Heart left ventricle (tissue), 16 donors: ENCODE results near the gene TMEM123. TPM values are rescaled to one million over a fixed set of nuclear protein-coding genes. Genes with fewer than 3 reads are reported as not detected.

Experiments
- ATAC-seq, 4 donors: fragments of 200-7000 bp; cut with Tn5 transposase; one replicate each; pipeline ENCODE4 v1.9.1; 2020 to 2022; ENCODE audit warnings: moderate library complexity in 4 of 4, mild to moderate bottlenecking in 3 of 4, moderate number of reproducible peaks in 1 of 4
- DNase-seq, 5 donors: peaks; one replicate each; pipeline ENCODE4 v3.0.0-alpha.2; 2020
- H3K27ac ChIP-seq, 12 donors: fragments of 200-600 bp; sonication (generic) in 4 of 12; one replicate each; pipeline versions ENCODE4 v1.5.0 to v1.8.0; 2016 to 2022; ENCODE audit warnings: mild to moderate bottlenecking in 2 of 12
- H3K27me3 ChIP-seq, 9 donors: fragments of 200-600 bp; sonication (generic) in 2 of 9; one replicate each; pipeline versions ENCODE4 v1.5.1 to v1.8.0; 2016 to 2022; ENCODE audit warnings: mild to moderate bottlenecking in 3 of 9
- H3K36me3 ChIP-seq, 9 donors: fragments of 200-600 bp; sonication (generic) in 2 of 9; one replicate each; pipeline versions ENCODE4 v1.5.0 to v1.8.0; 2018 to 2022; ENCODE audit warnings: mild to moderate bottlenecking in 2 of 9
- H3K4me1 ChIP-seq, 12 donors: fragments of 200-600 bp; sonication (generic) in 4 of 12; one replicate each; pipeline versions ENCODE4 v1.5.0 to v1.8.0; 2016 to 2022; ENCODE audit warnings: mild to moderate bottlenecking in 3 of 12
- H3K4me3 ChIP-seq, 12 donors: fragments of 200-600 bp; sonication (generic) in 4 of 12; one replicate each; pipeline versions ENCODE4 v1.5.0 to v1.8.0; 2017 to 2022; ENCODE audit warnings: mild to moderate bottlenecking in 9 of 12, moderate library complexity in 4 of 12
- H3K9me3 ChIP-seq, 12 donors: fragments of 200-600 bp; sonication (generic) in 4 of 12; one replicate each; pipeline versions ENCODE4 v1.5.0 to v1.8.0; 2016 to 2022; ENCODE audit warnings: mild to moderate bottlenecking in 1 of 12
- CTCF ChIP-seq, 12 donors: fragments of 200-600 bp; sonication (generic) in 4 of 12; IDR thresholded peaks; one replicate each; pipeline versions ENCODE4 v1.5.0 to v1.8.0; 2018 to 2022; ENCODE audit warnings: antibody characterized with exemption in 12 of 12, mild to moderate bottlenecking in 5 of 12
- POLR2A ChIP-seq, 2 donors: fragments of 450-650 bp; IDR thresholded peaks; one replicate each; pipeline ENCODE4 v1.6.1; 2017; ENCODE audit warnings: antibody characterized with exemption in 2 of 2, mild to moderate bottlenecking in 2 of 2, moderate library complexity in 2 of 2
- WGBS, 4 donors: extraction: QIAGEN DNeasy Blood & Tissue Kit in 2 of 4; methylation state at CpG; one replicate each; pipeline versions ENCODE4 v1.1.5 to v1.1.7; 2013 to 2018; 5-methylcytosine and 5-hydroxymethylcytosine counted together
- intact Hi-C, 10 donors: fragments of 100-400 bp; cut with DNase I; formaldehyde crosslinking; loops; one replicate each; pipeline versions ENCODE4 v1.11.1 to v1.14.2; 2022
- polyA plus RNA-seq, 2 donors: library from polyadenylated mRNA; stranded (reverse); fragments of 200-250 nt; gene quantifications; one replicate each; pipeline ENCODE4 v1.2.3, GENCODE V29; 2013
- total RNA-seq, 9 donors: library from RNA; depleted of rRNA in 2 of 9; stranded (reverse); fragments of >200 nt in 2 of 9; fragmentation: NEBNext Ultra II Directional in 3 of 9; extraction: Animal tissue kit (Norgen Biotek cat#: 25700) in 3 of 9; gene quantifications; one replicate each; pipeline versions ENCODE4 v1.1.0 to v1.2.4, GENCODE V29; 2016 to 2023
- donor health status: ischemic (EF 13 %, LVEDD 7.1; RV severe dilation, severe dysfunction).
- donor health status: healthy with polysubstance abuse.
- donor health status: DM: no; HTN: yes; CAD: no.
- donor health status: DM: no; HTN: no; CAD: no.
- donor health status: ischemic (EF 25% LVEDD 6.9; RV normal size, moderate dysfunction).
- donor health status: ischemic (EF 25% LVEDD 5.7; RV mildly dilated, moderate dysfunction).
- donor health status: healthy.
- donor health status: DM: yes; HTN: yes; CAD: no.
- donor health status: ischemic (EF 35%, LVEDD 5.7; RV mildly dilated, moderate dysfunction).
- donor health status: nonischemic (EF 11% LVEDD 7.7; RV severe dilation, severe dysfunction).
- donor health status: DM: yes; HTN: yes; CAD: no.
- donor health status: PGD.
- donor health status: ischemic (EF 29% LVEDD 5.4; RV normal size, mild dysfunction).
- donor health status: nonischemic (EF 23%, LVEDD 6.1; RV moderate dilation, normal function).

TMEM123 gene
- total and polyA plus RNA-seq, 11 donors, result 25.0 to 116 (median 75.6) TPM

DNA sequence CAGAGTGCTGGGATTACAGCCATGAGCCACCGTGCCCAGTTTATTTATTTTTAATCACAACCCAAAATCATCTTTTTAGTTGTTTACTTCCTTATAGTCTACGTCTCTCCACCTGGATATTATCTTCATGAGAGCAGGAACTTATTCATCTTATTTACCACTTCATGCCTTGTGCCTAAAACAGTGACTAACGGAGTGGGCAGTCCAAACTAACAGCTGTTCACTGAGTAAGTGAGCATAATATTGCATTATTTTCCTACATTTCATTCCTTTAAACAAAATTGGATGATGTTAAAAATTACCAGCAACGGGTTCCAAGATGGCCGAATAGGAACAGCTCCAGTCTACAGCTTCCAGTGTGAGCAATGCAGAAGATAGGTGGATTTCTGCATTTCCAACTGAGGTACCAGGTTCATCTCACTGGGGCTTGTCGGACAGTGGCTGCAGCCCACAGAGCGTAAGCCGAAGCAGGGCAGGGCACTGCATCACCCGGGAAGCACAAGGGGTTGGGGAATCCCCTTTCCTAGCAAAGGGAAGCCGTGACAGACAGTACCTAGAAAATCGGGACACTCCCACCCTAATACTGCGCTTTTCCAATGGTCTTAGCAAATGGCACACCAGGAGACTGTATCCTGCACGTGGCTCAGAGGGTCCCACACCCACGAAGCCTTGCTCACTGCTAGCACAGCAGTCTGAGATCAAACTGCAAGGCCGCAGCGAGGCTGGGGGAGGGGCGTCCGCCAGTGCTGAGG is 14.1 kb downstream of the TMEM123 start:
- Histone ChIP-seq H3K4me1 (peaks cover 0 to 19% (median 0%) of the 10 kb centered on the region in 12 donors), H3K36me3 (peaks cover 0 to 7% (median 0%) of the 10 kb centered on the region in 9 donors), H3K9me3 (no peaks in the 10 kb centered on the region), H3K4me3 (no peak overlapping the region), H3K27ac (no peak overlapping the region), H3K27me3 (no peaks in the 10 kb centered on the region)
- DNase-seq, result no peak
- no peak for TF ChIP-seq CTCF (IDR thresholded peaks at IDR 0.05)
- TF ChIP-seq POLR2A (IDR thresholded peaks at IDR 0.05), result no peak
- 91 to 95% (median 93%) methylated on average over 12 to 18 of the region's 18 CpGs for WGBS, 4 donors
- no peak for ATAC-seq
- intact Hi-C loops, result no loop called here

GRCh38 chr11:102437727-102438126 is 14.8 kb downstream of the TMEM123 start:
- Histone ChIP-seq H3K4me1 (peaks cover 0 to 19% (median 0%) of the 10 kb centered on the region in 12 donors), H3K36me3 (peaks cover 0 to 7% (median 0%) of the 10 kb centered on the region in 9 donors), H3K27ac (no peak overlapping the region), H3K4me3 (no peak overlapping the region), H3K9me3 (peaks cover 0 to 1% (median 0%) of the 10 kb centered on the region in 12 donors), H3K27me3 (no peaks in the 10 kb centered on the region)
- DNase-seq, result no peak
- intact Hi-C loops, result no loop called here
- ATAC-seq, result no peak
- TF ChIP-seq POLR2A (IDR thresholded peaks at IDR 0.05) (no peak), CTCF (IDR thresholded peaks at IDR 0.05) (no peak)
- WGBS, 4 donors, result 71 to 86% (median 78%) methylated on average over 2 of the region's 2 CpGs

- Histone ChIP-seq H3K36me3 (peaks cover 0 to 7% (median 0%) of the 10 kb centered on the region in 9 donors), H3K4me3 (no peak overlapping the region), H3K27me3 (no peaks in the 10 kb centered on the region), H3K4me1 (peaks cover 0 to 19% (median 0%) of the 10 kb centered on the region in 12 donors), H3K9me3 (peaks cover 0 to 6% (median 0%) of the 10 kb centered on the region in 12 donors), H3K27ac (no peak overlapping the region)
- DNase-seq, result no peak
- TF ChIP-seq POLR2A (IDR thresholded peaks at IDR 0.05), result no peak
- intact Hi-C loops, result no loop called here
- WGBS, 4 donors, result 88 to 92% (median 92%) methylated on average over 2 of the region's 2 CpGs
- no peak for ATAC-seq
These were observed 15.6 kb downstream of the TMEM123 start for GRCh38 chr11:102436976-102437375.

GRCh38 chr11:102436561-102436960 is 16.0 kb downstream of the TMEM123 start:
- DNase-seq (no peak), ATAC-seq (no peak)
- peaks cover 0 to 19% (median 0%) of the 10 kb centered on the region in 12 donors for H3K4me1 ChIP-seq
- no peak overlapping the region for H3K27ac ChIP-seq
- WGBS, 4 donors, result 87 to 94% (median 93%) methylated on average over 3 of the region's 3 CpGs
- peaks cover 0 to 8% (median 0%) of the 10 kb centered on the region in 12 donors for H3K9me3 ChIP-seq
- intact Hi-C loops, result no loop called here
- H3K4me3 ChIP-seq, result no peak overlapping the region
- no peaks in the 10 kb centered on the region for H3K27me3 ChIP-seq
- TF ChIP-seq CTCF (IDR thresholded peaks at IDR 0.05) (no peak), POLR2A (IDR thresholded peaks at IDR 0.05) (no peak)
- H3K36me3 ChIP-seq, result peaks cover 0 to 7% (median 0%) of the 10 kb centered on the region in 9 donors
